ENCODE measurements around the gene ALDH3B2. TPM values are rescaled to one million over a fixed set of nuclear protein-coding genes. Genes with fewer than 3 reads are reported as not detected.

The ALDH3B2 gene
- total RNA-seq, 4 donors from 2014 or later = 3.4 TPM; not detected in 3

- no peak for ATAC-seq
- Histone ChIP-seq H3K9me3 (no peaks in the 10 kb centered on the region), H3K36me3 (no peaks in the 10 kb centered on the region), H3K27ac (no peak overlapping the region), H3K27me3 (peaks cover 70% of the 10 kb centered on the region), H3K4me1 (no peaks in the 10 kb centered on the region), H3K4me3 (no peak overlapping the region)
- no peak for TF ChIP-seq POLR2A (IDR thresholded peaks at IDR 0.05)
- 80% methylated on average over 2 of the region's 15 CpGs; no CpG with 5 or more reads in 1 of the 2 donors for WGBS, 2 donors (ENCODE audit: low coverage in 1 of 2)
Observed at GRCh38 chr11:67642173-67643120, 32.0 kb downstream of the ALDH3B2 start.

- Histone ChIP-seq H3K9me3 (no peaks in the 10 kb centered on the region), H3K36me3 (no peaks in the 10 kb centered on the region), H3K27me3 (peaks cover 61% of the 10 kb centered on the region), H3K4me3 (no peak overlapping the region), H3K4me1 (no peaks in the 10 kb centered on the region), H3K27ac (no peak overlapping the region)
- ATAC-seq = no peak
- no peak for TF ChIP-seq EP300 (IDR thresholded peaks at IDR 0.05)
- no peak for TF ChIP-seq POLR2AphosphoS5 (IDR thresholded peaks at IDR 0.05)
- TF ChIP-seq CTCF (IDR thresholded peaks at IDR 0.05) = no peak
- TF ChIP-seq POLR2A (IDR thresholded peaks at IDR 0.05) = no peak
- no CpG with 5 or more reads among the region's 28 CpGs for WGBS, 2 donors (ENCODE audit: low coverage in 1 of 2)
Observed at GRCh38 chr11:67641338-67642172, 32.9 kb downstream of the ALDH3B2 start.

GRCh38 chr11:67640758-67641337, 33.6 kb downstream of the ALDH3B2 start:
- WGBS, 2 donors (ENCODE audit: low coverage in 1 of 2) = no CpG with 5 or more reads among the region's 12 CpGs
- peaks cover 55% of the 10 kb centered on the region for H3K27me3 ChIP-seq
- no peaks in the 10 kb centered on the region for H3K4me1 ChIP-seq
- no peak for ATAC-seq
- no peak overlapping the region for H3K4me3 ChIP-seq
- no peak for TF ChIP-seq CTCF (IDR thresholded peaks at IDR 0.05)
- no peak for TF ChIP-seq EP300 (IDR thresholded peaks at IDR 0.05)
- TF ChIP-seq POLR2A (IDR thresholded peaks at IDR 0.05) = no peak
- TF ChIP-seq POLR2AphosphoS5 (IDR thresholded peaks at IDR 0.05) = no peak
- H3K27ac ChIP-seq = no peak overlapping the region
- H3K9me3 ChIP-seq = no peaks in the 10 kb centered on the region
- H3K36me3 ChIP-seq = no peaks in the 10 kb centered on the region

GRCh38 chr11:67640021-67640757, 34.2 kb downstream of the ALDH3B2 start:
- H3K36me3 ChIP-seq = no peaks in the 10 kb centered on the region
- WGBS, 2 donors (ENCODE audit: low coverage in 1 of 2) = no CpG with 5 or more reads among the region's 23 CpGs
- peaks cover 55% of the 10 kb centered on the region for H3K27me3 ChIP-seq
- TF ChIP-seq CTCF (IDR thresholded peaks at IDR 0.05) = peak in 3 of 4 experiments; percentile 42 to 64 (median 48)
- no peak for TF ChIP-seq EP300 (IDR thresholded peaks at IDR 0.05)
- peak; percentile 40 for ATAC-seq
- no peak overlapping the region for H3K27ac ChIP-seq
- no peaks in the 10 kb centered on the region for H3K9me3 ChIP-seq
- no peaks in the 10 kb centered on the region for H3K4me1 ChIP-seq
- H3K4me3 ChIP-seq = no peak overlapping the region

- no CpG with 5 or more reads among the region's 18 CpGs for WGBS, 2 donors (ENCODE audit: low coverage in 1 of 2)
- Histone ChIP-seq H3K27ac (no peak within 1 kb of the TSS), H3K4me3 (no peak within 1 kb of the TSS), H3K9me3 (no peaks in the 10 kb centered on the region), H3K27me3 (peaks cover 57% of the 10 kb centered on the region), H3K36me3 (no peaks in the 10 kb centered on the region), H3K4me1 (no peaks in the 10 kb centered on the region)
- no peak for TF ChIP-seq CTCF (IDR thresholded peaks at IDR 0.05)
- ATAC-seq = no peak
Observed at GRCh38 chr11:67639438-67639859, 35.0 kb downstream of the ALDH3B2 start, which contains the start of gene TBX10. Gene TBX10 (minus strand): TSS chr11:67639763. CDS start chr11:67639472, 291 bp downstream.

Measured in gastroesophageal sphincter (tissue), 4 donors.